HG03064 (cell line): Measurements from ENCODE around the gene MYDGF.

Experiments used
- ATAC-seq: cut with Tn5 transposase; IDR thresholded peaks from one replicate; pipeline ENCODE4 v1.9.1; 2021; ENCODE audit warnings: low read depth; ENCODE audit not compliant: unreplicated experiment

Gene MYDGF

DNA sequence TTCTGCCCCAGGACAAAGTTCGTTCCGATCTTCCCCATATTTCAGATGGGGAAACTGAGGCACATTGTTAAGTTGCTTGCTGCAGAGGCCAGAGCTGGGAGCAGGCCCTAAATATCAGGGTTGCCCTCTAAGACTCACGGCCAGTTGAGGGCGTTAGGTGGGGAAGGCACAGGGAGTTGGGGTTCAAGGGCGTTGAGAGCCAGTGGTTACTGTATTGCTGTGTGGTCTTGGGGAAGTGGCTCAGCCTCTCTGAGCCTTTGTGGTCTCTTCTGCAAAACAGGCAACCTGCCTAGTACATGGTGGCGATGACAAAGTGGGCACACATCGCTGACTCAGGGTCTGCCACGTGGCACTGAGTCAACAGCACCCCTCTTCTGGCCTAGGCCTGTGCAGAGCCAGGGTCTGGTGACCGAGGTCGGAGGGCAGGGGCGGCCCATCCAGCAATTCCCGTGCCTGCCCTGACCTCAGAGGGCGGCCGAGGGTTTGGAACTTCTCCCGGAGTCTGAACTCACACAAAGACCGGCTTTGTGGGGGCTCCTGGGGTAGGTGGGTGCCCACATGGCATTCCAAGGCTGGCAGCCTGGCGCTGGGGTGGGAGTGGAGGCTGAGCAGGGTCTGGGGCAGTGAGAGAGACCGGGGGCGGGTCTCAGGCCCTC, 20.6 kb downstream of the MYDGF start:
- ATAC-seq, result no peak

DNA sequence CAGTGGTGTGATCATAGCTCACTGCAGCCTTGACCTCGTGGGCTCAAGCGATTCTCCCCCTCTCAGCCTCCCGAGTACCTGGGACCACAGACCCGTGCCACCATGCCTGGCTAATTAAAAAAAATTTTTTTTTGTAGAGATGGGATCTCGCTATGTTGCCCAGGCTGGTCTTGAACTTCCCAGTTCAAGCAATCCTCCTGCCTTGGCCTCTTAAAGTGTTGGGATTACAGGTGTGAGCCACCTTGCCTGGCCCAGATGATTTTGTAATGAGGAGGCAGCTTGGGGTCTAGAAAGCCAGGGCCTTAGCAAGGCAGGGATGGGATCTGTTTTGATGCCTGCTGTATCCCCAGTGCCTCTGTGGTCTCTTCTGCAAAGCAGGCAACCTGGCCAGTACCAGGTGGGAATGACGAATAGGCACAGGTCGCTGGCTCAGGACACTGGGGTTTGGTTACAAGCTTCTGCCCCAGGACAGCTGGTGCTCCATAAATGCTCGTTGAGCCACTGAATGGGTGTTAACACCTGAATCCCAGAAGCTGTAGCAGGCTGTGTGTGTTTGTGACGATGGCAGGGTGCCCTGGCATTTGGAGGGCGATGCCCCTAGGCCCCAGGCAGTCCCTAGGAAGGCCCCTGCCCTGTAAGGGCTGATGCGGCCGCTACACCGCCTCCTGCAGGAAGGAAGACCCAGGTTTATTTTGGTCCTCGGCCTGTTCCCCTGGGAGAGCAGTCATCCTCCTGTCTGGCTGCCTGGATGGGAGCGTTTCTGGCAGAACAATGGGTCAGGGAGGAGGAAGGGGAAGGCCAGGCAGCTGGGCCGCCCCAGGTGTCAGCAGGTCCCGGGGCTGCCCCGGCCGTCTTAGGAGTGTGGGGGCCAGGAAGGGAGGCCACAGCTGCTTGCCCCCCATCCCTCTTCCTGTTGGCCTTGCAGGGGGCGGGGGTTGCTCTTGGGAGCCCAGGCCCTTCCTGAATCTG, 22.2 kb downstream of the MYDGF start:
- ATAC-seq, result no peak

DNA sequence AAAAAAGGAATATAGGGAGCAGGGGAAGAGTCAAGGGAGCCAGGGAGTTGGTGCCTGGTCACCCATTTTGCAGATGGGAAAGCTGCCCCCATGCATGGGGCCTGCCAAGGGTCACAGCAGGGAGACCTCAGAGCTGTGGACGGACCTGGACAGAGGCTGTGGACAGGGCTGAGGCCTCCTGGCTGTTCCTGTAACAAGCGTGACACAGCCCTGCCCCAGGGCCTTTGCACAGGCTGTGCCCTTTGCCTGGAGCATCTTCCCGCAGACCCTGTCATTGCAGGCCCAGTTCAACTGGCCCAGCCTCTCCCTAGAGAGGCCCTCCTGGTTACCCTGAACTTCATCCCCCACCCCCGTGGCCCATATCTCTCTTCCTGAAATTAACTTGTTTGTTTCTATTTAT, 24.4 kb downstream of the MYDGF start:
- ATAC-seq, result no peak

DNA sequence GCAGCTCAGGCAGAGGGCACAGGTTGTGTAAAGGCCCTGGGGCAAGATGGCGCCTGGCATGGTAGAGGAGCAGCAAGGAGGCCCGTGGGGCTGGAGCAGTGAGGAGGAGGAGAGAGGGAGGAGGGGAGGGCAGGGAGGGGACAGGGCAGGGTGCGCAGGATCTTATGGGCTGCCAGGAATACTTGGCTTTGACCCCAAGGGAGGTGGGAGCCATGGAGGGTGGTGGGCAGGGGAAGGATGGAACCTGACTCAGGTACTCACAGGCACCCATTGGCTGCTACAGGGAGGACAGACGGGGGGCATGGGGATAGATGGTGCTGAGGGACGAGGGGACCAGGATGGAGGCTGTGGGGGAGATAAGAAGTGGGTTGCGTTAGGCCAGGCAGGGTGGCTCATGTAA, 27.5 kb downstream of the MYDGF start:
- ATAC-seq, result no peak

GRCh38 chr19:4641132-4641531, 29.0 kb downstream of the MYDGF start:
- no peak for ATAC-seq

DNA sequence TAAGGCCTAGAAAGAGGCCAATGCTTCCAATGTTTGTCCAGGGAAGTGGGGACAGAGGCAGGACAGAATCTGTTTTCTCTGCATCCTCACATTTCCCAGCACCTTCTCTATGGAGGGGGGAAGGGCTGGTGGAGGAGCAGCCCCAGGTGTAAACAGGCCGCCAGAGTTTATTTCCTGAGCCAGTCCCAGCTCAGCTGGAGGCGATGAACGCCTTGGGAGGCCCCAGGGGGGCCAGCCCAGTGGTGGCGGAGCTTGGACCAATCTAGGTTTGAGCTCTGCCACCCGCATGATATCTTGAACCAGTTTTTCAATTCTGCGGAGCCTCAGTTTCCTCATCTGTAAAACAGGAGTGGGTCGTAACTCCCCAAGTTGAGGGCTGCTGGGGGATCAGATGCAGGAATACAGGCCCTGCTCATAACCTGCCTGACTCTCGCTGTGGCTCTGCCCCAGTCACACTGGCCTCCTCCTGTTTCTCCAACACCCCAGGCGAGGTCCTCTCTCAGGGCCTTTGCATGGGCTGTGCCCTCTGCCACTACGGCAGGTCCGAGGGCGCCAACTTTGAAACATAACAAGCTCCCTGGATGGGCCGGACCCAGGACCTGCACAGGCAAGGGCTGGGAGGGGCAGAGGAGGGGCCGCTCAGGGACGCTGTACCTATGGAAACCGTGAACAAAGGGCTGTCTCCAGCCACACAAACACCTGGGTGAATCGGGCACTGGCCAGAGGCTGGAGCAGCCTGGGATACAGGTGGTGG, 29.7 kb downstream of the MYDGF start:
- no peak for ATAC-seq

DNA sequence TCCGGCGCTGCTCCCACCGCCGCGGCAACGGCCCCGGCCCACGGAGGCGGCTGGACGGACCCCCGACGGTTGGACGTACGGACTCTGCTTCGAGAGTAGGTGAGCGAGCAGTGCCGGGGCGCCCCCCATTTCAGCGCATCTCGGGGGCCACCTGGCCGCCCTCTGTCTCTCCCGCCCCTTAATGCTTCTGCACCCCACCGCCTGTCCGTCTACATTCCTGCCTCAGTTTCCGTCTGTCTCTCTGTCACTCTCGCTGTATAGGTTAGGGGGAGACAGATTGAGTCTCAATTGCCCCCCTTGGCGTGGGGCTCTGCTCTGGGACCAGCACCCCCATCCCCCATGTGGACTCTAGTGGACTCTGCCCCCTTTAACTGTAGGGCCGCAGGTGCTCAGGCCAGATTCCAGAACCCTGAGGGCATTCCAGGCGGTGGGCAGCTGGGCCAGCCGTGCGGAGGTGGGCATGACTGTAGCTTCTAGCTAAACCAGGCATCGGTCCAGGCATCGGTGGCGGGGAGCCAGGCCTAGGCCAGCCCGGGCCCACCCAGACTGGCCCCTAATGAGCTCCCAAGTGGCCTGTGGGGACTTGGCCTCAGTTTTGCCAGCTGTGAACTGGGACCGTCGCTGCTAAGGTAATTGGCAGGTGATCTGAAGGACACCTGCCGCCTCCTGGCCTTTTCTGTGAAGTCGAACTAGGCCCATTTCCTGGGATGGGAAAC, 30.5 kb downstream of the MYDGF start:
- no peak for ATAC-seq

DNA sequence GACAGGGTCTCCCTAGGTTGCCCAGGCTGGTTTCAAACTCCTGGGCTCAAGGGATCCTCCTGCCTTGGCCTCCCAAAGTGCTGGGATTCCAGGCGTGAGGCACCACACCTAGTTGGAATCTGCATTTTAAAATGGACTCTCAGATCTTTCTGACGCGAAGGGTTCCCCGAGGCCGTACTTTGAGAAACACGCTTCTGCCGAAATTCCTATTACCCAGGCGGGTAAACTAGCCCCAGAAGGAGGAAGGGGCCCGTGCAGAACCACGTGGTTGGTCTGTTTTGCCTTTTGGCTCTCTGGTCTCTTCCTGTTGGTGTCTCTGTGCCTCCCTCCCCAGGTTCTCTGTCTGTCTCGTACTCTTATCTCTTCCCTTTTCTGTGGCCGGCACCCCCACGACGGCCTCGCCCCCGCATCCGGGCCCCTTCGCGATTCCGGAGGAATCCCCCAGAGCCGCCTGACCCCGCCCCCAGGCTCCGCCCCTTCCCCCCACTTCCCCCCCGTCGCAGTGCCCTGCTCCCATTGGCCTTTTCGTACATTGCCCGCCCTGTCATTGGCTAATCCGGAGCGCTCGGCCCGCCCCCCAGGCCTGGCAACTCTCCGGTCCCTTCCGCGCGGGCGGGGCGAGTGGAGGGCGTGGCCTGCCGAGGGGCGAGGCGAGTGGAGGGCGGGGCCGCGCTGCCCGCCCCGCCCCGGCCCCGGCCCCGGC, 31.2 kb downstream of the MYDGF start, which contains the start of gene TNFAIP8L1:
TSS of gene TNFAIP8L1 (plus strand) at position 689 of the 703 bp plus-strand sequence. CDS start 12,354 bp downstream, outside the sequence.
- no peak for ATAC-seq

GRCh38 chr19:4638317-4638716, 31.8 kb downstream of the MYDGF start:
- no peak for ATAC-seq

DNA sequence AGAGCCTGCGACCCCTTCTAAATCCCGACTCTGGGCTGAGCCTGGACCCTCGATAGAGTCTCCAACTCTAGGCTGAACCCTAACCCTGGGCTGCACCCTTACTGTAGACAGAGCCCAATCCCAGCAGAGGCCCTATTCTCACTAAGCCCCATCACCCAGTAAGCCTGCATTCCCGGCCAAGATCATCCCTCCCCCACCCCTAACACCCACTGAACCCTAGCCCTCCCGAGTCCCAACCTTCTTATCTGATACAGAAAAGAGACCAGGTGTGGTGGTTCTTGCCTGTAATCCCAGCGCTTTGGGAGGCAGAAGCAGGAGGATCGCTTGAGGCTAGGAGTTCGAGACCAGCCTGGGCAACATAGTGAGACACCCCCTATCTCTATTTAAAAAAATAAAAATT, 33.4 kb downstream of the MYDGF start:
- no peak for ATAC-seq

DNA sequence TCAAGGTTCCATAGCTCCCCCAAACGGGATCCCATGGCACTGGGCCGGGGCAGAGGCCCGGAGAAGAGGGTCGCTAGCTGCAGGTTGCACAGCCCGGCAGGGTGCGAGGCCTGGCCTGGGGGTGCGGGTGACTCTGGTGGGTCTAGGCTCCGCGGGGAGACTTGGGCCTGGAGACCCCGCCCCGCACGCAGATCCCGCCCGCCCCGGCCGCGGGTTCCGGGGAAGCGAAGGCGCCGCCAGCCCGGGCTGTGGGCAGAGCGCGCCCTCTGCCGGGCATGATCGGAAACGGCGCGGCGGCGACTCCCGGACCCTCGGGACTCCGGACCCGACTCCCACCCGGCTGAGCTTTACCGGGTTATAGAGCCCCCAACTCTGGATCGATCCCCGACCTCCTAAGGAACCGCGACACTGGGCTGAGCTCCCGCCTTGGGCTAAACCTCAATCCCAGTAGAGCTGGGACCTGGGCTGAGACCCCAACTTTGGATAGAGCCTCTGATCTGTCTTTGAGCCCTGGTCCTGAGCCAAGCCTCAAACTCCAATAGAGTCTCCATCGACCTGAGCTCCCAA, 33.9 kb downstream of the MYDGF start:
- ATAC-seq, result no peak

- ATAC-seq, result no peak
Observed at GRCh38 chr19:4635754-4636116, 34.4 kb downstream of the MYDGF start.

- ATAC-seq, result no peak
Observed at GRCh38 chr19:4633140-4633967, 36.8 kb downstream of the MYDGF start.

DNA sequence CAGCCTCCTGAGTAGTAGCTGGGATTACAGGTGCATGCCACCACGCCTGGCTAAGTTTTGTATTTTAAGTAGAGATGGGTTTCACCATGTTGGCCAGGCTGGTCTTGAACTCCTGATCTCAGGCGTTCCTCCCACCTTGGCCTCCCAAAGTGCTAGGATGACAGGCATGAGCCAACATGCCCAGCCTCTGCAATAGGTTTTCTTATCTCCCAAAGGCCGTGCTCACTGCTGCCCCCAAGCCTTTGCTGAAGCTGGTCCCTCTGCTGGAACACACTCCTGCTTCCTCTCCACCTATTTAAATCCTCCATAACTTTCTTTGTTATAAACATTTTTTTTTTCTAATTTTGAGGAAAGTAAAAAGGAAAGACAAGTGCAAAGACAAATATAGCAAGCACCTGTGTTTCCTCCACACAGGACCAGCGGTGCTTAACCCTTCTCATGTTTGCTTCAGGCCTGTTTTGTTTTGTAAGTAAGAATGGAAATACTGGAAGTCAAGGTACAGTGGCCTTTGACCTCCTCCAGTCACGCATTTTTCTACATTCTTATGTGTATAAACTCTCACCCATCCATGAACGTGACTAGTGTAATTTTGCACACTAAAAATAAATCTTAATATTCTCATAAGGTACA, 45.3 kb downstream of the MYDGF start:
- no peak for ATAC-seq

DNA sequence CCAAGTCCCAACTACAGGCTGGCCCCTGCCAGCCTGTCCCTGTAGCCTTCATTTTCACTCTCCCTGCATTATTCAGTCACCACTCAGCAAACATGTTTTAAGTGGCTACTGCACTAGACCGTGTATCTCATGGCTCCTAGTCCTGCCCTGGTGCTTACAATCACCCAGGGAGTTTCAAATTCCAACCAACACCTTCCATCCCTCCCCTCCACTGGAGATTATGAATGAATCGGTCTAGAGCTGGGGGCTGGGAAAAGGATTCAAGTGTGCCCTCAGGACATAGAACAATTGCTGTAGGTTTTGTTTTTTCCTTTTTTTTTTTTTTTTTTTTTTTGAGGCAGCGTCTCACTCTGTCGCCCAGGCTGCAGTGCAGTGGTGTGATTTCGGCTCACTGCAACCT, 45.8 kb downstream of the MYDGF start:
- no peak for ATAC-seq

GRCh38 chr19:4622695-4623421, 47.3 kb downstream of the MYDGF start:
- ATAC-seq, result no peak

DNA sequence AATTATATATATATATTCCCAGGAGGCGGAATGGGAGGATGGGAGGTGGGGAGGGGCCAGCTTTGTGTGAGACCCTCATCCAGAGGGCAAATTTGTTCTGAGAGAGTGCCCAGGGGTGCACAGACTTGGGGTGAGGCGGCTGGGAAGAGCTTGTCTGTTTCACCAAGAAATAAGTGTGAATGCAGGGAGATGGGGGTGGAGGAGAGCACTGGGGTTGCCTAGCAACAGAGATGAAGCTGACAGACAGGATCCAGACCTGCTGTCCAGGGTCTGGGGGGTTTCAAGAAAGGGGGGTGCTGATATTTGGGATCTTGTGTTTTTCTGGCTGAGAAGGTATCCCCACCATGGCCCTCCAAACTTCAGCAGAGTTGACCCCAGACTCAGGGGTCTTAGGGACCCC, 49.5 kb downstream of the MYDGF start:
- no peak for ATAC-seq
